Muscle of leg (tissue), 11 donors: ENCODE results near the gene RBM18. TPM values are rescaled to one million over a fixed set of nuclear protein-coding genes. Genes with fewer than 3 reads are reported as not detected.
A peak's percentile ranks its signal among the peaks of the same experiment; 100 is the strongest.

ENCODE experiments used
- DNase-seq: peaks from one replicate; pipeline ENCODE4 v3.0.0; 2013
- H3K27ac ChIP-seq: one replicate; pipeline ENCODE4 v1.5.1; 2013; ENCODE audit warnings: mild to moderate bottlenecking, low read length, control low read depth
- H3K27me3 ChIP-seq: one replicate; pipeline ENCODE4 v1.6.1; 2013; ENCODE audit warnings: low read length; ENCODE audit not compliant: control insufficient read depth, insufficient read depth
- H3K36me3 ChIP-seq: one replicate; pipeline ENCODE4 v1.6.1; 2013; ENCODE audit warnings: low read length; ENCODE audit not compliant: control insufficient read depth, insufficient read depth
- H3K4me1 ChIP-seq: one replicate; pipeline ENCODE4 v1.6.1; 2013; ENCODE audit warnings: low read length; ENCODE audit not compliant: control insufficient read depth, insufficient read depth
- H3K4me3 ChIP-seq: one replicate; pipeline ENCODE4 v1.5.1; 2013; ENCODE audit warnings: low read length, control low read depth
- H3K9me3 ChIP-seq: replicated peaks from 2 replicates; pipeline ENCODE4 v1.6.1; 2013; ENCODE audit warnings: low read depth, low read length; ENCODE audit not compliant: control insufficient read depth
- WGBS: methylation state at CpG from one replicate; pipeline ENCODE4 v1.1.5; 2013; ENCODE audit warnings: missing lambda C conversion rate; ENCODE audit not compliant: insufficient coverage; 5-methylcytosine and 5-hydroxymethylcytosine counted together
- polyA plus RNA-seq, 8 donors: library from polyadenylated mRNA; unstranded; fragments of 120-200 nt; gene quantifications; one replicate each; pipeline versions ENCODE4 v1.2.1 to v1.2.3, GENCODE V29; 2013; ENCODE audit warnings: inconsistent platforms in 1 of 8, low replicate concordance in 1 of 8; ENCODE audit not compliant: insufficient read length in 8 of 8, insufficient read depth in 1 of 8
- total RNA-seq: library from RNA; stranded (reverse); fragments of 120-200 nt; gene quantifications from one replicate; pipeline ENCODE4 v1.2.4, GENCODE V29; 2013

RBM18 gene
- total and polyA plus RNA-seq, 9 donors: 14.4 to 28.7 (median 25.8) TPM

GRCh38 chr9:122218935-122219855, 45.4 kb downstream of the RBM18 start:
- WGBS: 2% methylated on average over 49 of the region's 59 CpGs
- no peak overlapping the region for H3K27ac ChIP-seq
- H3K4me1 ChIP-seq: peaks cover 39% of the 10 kb centered on the region
- peaks cover 90% of the 10 kb centered on the region for H3K27me3 ChIP-seq
- H3K9me3 ChIP-seq: no peaks in the 10 kb centered on the region
- peak; percentile 39 for DNase-seq
- peak overlapping the region; percentile 20 for H3K4me3 ChIP-seq
- no peaks in the 10 kb centered on the region for H3K36me3 ChIP-seq

- no peak for DNase-seq
- 51% methylated on average over 5 of the region's 11 CpGs for WGBS
- H3K27ac ChIP-seq: no peak overlapping the region
- H3K4me1 ChIP-seq: peaks cover 45% of the 10 kb centered on the region
- H3K4me3 ChIP-seq: no peak overlapping the region
- no peaks in the 10 kb centered on the region for H3K36me3 ChIP-seq
- no peaks in the 10 kb centered on the region for H3K9me3 ChIP-seq
- H3K27me3 ChIP-seq: peaks cover 89% of the 10 kb centered on the region
Measured at GRCh38 chr9:122218071-122218934, 46.3 kb downstream of the RBM18 start.

GRCh38 chr9:122217640-122218039, 47.0 kb downstream of the RBM18 start:
- H3K4me1 ChIP-seq: peaks cover 44% of the 10 kb centered on the region
- WGBS: 43% methylated on average over 3 of the region's 4 CpGs
- no peak overlapping the region for H3K27ac ChIP-seq
- no peaks in the 10 kb centered on the region for H3K9me3 ChIP-seq
- no peaks in the 10 kb centered on the region for H3K36me3 ChIP-seq
- DNase-seq: no peak
- H3K27me3 ChIP-seq: peaks cover 90% of the 10 kb centered on the region
- no peak overlapping the region for H3K4me3 ChIP-seq

GRCh38 chr9:122216798-122217418, 47.7 kb downstream of the RBM18 start:
- WGBS: 53% methylated on average over 23 of the region's 35 CpGs
- Histone ChIP-seq H3K27ac (no peak overlapping the region), H3K4me1 (peaks cover 43% of the 10 kb centered on the region), H3K27me3 (peaks cover 90% of the 10 kb centered on the region), H3K4me3 (no peak overlapping the region), H3K36me3 (no peaks in the 10 kb centered on the region), H3K9me3 (no peaks in the 10 kb centered on the region)
- DNase-seq: no peak

- H3K9me3 ChIP-seq: no peaks in the 10 kb centered on the region
- H3K27ac ChIP-seq: no peak overlapping the region
- no peak for DNase-seq
- no peak overlapping the region for H3K4me3 ChIP-seq
- peaks cover 39% of the 10 kb centered on the region for H3K4me1 ChIP-seq
- H3K36me3 ChIP-seq: no peaks in the 10 kb centered on the region
- H3K27me3 ChIP-seq: peaks cover 89% of the 10 kb centered on the region
- 80% methylated on average over 1 of the region's 4 CpGs for WGBS
Measured at GRCh38 chr9:122216138-122216797, 48.4 kb downstream of the RBM18 start.

- Histone ChIP-seq H3K4me3 (no peak overlapping the region), H3K9me3 (no peaks in the 10 kb centered on the region), H3K4me1 (peaks cover 33% of the 10 kb centered on the region), H3K27ac (no peak overlapping the region), H3K27me3 (peaks cover 83% of the 10 kb centered on the region), H3K36me3 (no peaks in the 10 kb centered on the region)
- no peak for DNase-seq
- no CpG with 5 or more reads among the region's 1 CpG for WGBS
Measured at GRCh38 chr9:122215663-122216062, 49.0 kb downstream of the RBM18 start.

GRCh38 chr9:122214507-122214906, 50.1 kb downstream of the RBM18 start:
- no peak overlapping the region for H3K4me3 ChIP-seq
- peaks cover 22% of the 10 kb centered on the region for H3K4me1 ChIP-seq
- no peaks in the 10 kb centered on the region for H3K36me3 ChIP-seq
- no peak for DNase-seq
- H3K27me3 ChIP-seq: peaks cover 75% of the 10 kb centered on the region
- H3K27ac ChIP-seq: no peak overlapping the region
- WGBS: 20% methylated on average over 1 of the region's 9 CpGs
- no peaks in the 10 kb centered on the region for H3K9me3 ChIP-seq

- H3K36me3 ChIP-seq: no peaks in the 10 kb centered on the region
- peak; percentile 45 for DNase-seq
- 6% methylated on average over 85 of the region's 93 CpGs for WGBS
Measured at GRCh38 chr9:122213589-122214413, 50.8 kb downstream of the RBM18 start.

GRCh38 chr9:122213102-122213588, 51.5 kb downstream of the RBM18 start:
- DNase-seq: no peak
- peaks cover 63% of the 10 kb centered on the region for H3K27me3 ChIP-seq
- peaks cover 10% of the 10 kb centered on the region for H3K4me1 ChIP-seq
- H3K36me3 ChIP-seq: no peaks in the 10 kb centered on the region
- no peaks in the 10 kb centered on the region for H3K9me3 ChIP-seq
- H3K4me3 ChIP-seq: no peak overlapping the region
- 28% methylated on average over 19 of the region's 20 CpGs for WGBS
- no peak overlapping the region for H3K27ac ChIP-seq

More at GRCh38 chr9:122213589-122214413, 50.8 kb downstream of the RBM18 start:
- no peak overlapping the region for H3K27ac ChIP-seq
- peak overlapping the region; percentile 28 for H3K4me3 ChIP-seq
- peaks cover 70% of the 10 kb centered on the region for H3K27me3 ChIP-seq
- no peaks in the 10 kb centered on the region for H3K9me3 ChIP-seq
- peaks cover 15% of the 10 kb centered on the region for H3K4me1 ChIP-seq
